LNCAP (cell line): ENCODE results near the gene FGF21.

ENCODE experiments used
- TF ChIP-seq, protein P1 (sequence below): fragments of 450-650 bp; IDR thresholded peaks from 2 replicates; pipeline ENCODE4 v1.5.1; 2017; ENCODE audit warnings: mild to moderate bottlenecking

Gene FGF21

DNA sequence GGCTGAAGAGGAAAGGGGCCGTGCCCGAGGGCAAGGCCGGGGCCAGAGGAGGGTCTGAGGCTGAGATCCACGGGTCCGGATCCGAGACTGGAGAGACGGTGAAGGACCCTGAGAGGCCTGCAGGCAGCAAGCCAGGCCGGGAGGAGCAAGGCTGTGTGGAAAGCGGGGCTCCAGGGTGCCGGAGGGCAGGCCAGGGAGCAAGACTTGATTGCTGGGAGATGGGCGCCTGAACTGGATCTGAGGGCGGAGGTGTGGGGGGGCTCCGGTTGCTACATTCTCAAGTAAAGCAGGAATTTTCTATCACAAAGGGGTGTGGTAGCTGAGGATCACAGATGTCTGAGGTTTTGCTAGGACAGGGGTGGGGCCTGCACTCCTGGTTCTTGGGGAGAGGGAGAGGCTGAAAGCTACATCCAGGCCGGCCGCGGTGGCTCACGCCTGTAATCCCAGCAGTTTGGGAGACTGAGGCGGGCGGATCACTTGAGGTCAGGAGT, 39.6 kb upstream of the FGF21 start:
- TF ChIP-seq, protein P1, sequence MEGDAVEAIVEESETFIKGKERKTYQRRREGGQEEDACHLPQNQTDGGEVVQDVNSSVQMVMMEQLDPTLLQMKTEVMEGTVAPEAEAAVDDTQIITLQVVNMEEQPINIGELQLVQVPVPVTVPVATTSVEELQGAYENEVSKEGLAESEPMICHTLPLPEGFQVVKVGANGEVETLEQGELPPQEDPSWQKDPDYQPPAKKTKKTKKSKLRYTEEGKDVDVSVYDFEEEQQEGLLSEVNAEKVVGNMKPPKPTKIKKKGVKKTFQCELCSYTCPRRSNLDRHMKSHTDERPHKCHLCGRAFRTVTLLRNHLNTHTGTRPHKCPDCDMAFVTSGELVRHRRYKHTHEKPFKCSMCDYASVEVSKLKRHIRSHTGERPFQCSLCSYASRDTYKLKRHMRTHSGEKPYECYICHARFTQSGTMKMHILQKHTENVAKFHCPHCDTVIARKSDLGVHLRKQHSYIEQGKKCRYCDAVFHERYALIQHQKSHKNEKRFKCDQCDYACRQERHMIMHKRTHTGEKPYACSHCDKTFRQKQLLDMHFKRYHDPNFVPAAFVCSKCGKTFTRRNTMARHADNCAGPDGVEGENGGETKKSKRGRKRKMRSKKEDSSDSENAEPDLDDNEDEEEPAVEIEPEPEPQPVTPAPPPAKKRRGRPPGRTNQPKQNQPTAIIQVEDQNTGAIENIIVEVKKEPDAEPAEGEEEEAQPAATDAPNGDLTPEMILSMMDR, result no peak

DNA sequence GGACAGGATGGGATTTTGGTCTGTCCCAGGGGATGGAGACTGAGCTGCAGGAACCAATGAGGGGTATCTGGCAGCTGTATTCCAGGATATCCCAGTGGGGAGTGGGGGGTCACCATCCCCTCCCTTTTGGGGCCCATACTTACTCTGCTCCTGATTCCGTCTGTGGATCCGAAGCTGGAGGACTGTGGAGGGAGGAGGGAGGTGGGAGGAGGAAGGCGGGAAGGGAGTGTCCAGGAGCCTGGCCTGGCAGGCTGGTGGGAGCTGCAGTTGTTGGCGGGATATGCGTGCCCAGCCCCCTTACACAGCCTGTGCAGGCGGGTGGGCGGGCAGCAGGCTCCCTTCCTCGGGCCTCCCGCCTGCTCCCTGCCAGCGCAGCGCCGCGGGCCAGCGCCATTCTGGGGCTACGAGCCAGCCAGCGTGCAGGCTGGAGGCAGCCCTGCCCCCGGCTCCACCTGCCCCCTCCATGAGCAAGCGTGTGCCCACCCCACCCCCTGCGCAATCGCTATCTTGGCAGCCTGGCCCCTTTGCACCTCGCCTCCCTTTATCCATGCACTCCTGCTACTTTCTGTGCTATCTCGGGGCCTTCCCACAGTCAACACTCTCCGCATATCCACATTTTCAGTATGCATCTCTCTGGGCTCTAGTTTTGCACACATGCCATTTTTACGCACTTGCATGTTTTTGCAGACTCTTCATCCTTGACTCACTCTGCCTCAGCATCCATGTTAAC, 38.6 kb upstream of the FGF21 start:
- TF ChIP-seq, protein P1, result no peak

DNA sequence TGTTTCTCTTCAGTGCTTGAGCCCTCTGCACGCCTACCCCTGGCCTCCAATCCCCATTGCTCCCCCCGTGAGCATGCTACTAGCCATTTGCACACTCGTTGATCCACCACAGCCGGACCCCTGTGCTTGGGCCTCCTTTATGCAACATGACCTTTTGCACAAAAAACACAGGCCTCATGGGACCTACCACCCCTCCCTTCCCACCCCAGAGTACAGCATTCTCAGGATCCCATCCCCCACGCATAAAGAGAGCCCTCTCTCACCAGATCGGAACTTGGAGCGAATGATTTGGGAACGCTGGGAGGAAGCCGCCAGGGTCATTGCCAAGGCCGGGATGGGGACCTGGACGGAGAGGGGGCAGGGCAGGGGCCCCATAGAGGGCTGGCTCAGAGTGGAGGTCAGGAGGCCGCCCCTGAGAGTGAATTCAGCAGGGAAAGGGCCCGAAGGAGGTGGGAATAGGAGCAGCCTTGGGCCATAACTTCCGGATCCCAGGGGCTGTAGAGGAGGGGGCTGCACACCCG, 36.6 kb upstream of the FGF21 start:
- TF ChIP-seq, protein P1, result no peak

DNA sequence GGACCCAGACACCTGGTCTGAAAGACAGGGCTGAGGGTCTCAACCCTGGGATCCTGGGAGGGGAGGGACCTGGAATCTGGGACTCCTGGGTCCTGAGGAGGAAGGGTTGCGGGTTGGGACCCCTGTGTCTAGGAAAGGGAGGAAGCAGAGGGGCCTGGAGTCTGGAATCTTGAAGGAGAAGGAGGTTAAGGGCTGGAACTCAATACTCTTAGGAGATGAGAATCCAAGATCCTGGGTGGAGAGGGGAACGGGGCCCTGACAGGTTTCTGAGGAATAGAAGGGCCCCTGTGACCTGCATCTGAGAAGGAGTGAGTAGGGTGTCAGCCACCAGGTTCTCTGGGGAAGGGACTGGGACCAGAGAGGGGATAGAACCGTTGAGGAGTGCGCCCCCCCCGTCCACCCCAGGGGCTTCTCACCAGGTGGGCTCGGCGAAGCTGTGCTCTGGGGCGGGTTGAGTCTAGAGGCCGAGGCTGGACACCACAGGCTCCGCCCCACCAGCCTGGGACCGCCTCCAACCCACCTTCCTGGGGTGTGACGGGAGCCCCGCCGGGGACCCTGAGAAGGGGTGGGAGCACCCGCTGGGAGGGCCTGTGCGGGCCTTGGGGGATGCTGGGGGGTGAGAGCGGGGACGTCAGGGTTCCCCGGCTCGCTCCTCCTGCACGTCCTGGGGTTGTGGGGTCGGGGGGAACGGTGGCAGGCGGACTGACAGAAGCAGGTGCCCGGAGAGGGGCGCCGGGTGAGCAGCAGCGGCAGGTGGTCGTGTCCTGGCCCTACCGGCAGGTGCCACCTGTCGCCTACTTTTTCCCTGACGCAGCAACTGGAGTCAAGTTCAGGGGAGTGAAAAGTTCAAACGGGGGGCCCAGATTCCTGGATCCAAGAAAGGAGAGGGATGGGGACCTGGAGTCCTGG, 35.8 kb upstream of the FGF21 start, which contains the start of gene MAMSTR:
Gene MAMSTR, minus strand, starts transcription at position 463 of the 909 bp plus-strand sequence. CDS start 694 bp downstream, outside the sequence.
- TF ChIP-seq, protein P1, result no peak

DNA sequence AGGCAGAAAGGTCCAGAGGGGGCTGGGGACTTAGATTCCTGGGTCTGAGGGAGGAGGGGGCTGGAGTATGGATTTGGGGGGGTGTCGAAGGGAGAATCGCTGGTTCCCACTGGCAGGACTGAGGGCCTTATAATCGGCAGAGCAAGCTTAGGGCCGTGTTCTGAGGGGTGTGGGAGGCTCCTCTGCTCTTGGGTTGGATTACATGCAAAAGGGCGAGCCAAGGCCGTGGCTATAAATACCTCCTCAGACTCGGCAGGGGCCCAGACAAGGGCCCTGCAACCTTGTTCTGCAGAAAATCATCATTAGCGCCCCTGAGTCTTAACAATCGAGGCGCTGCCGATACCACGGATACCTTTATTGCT, 35.1 kb upstream of the FGF21 start:
- TF ChIP-seq, protein P1, result no peak

DNA sequence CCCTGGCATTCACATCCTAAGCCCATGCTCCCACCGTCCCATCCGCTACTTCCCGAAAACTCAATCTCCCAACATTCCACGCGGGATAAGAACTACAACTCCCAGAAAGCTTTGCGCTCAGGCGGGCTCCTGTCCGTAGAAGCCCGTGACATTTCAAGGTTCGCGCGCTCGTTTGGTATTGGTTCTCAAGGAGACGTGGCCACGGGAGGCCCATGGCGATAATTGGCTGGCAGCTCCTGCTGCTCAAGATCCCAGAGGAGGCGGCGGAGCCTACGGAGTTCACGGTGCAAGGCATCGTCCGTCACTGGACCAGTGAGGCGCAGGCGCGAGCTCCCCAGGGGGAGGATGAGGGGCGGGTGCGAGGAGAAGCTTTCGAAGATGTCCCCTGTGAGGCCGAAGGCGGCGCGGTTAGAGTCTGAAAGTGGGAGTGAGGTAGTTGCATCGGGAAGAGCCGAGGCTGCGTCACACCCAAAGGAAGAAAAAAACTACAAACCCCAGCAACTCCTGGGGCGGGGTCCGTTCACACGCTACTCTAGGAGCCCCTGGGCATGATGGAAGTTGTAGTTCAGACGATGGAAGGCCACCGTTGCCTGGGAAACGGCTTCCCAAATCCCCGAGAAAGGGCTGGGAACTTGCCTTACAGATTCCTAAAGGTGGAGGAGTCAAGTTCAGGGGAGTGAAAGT, 34.6 kb upstream of the FGF21 start:
- TF ChIP-seq, protein P1, result no peak

DNA sequence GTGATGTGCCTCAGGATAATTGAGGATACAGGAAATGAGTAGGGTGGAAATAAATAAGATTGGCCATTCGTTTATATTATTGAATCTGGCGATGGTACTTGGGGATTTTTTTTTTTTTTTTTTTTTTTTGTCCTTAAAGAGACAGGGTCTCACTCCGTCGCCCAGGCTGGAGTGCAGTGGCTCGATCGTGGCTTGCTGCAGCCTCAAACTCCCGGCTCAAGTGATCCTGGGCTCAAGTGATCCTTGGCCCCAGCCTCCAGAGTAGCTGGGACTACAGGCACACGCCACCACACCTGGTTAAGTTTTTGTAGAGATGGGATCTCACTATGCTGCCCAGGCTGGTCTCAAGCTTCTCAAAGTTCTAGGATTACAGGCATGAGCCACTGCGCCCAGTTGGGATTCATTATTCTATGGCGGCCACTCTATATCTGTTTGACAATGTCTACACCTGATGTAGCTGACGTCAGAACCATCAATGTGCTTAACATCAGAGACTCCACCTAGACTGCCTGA, 33.1 kb upstream of the FGF21 start:
- TF ChIP-seq, protein P1, result no peak
